ENCODE data around the gene BMF. TPM values are rescaled to one million over a fixed set of nuclear protein-coding genes. Genes with fewer than 3 reads are reported as not detected.
A peak's percentile ranks its signal among the peaks of the same experiment; 100 is the strongest.

Gene BMF
- total and polyA plus RNA-seq, 3 donors from 2014 or later, result 4.9 to 7.7 (median 6.9) TPM

DNA sequence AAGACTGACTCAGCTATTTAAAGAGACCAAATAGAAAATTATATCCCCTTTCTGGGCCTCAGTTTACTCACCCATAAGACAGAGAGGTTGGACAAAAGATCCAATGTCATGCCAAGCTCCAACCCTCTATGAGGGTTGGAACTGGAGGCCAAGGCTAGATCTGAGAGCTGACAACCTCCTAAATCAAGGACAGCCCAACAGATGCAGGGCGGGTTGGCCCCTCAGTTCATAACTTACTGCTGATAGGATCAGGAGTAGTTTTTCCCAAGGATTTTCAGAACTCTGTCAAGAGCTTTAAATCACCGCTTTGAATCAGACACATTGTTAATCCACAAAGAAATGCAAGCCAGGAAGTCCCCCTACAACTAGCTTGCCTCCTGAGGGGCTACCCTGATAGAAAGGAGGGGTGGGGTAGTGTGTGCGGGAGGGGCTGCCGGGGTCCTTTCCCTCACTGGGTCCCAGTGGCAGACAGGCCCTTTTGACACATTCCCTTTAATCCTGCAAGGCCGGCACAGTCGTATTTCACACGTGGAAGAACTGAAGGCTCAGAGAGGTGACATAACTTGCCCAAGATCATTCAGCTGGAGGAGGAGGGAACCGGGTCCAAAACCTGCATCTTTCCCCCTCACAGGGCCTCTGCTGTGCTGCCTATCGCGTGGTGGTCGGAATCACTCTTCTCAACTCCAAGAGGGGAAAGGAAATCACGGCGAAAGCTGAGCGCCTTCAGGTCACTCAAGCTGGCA is 21.4 kb downstream of the BMF start:
- Histone ChIP-seq H3K4me3 (no peak overlapping the region), H3K9me3 (no peaks in the 10 kb centered on the region), H3K4me1 (peaks cover 33% of the 10 kb centered on the region), H3K27me3 (no peaks in the 10 kb centered on the region), H3K36me3 (ENCODE audit: low read depth, missing control alignments) (no peaks in the 10 kb centered on the region), H3K27ac (no peak overlapping the region)
- intact Hi-C loops (cut with DNase I; ENCODE audit: low total_unique reads), result no loop called here
- TF ChIP-seq, protein P1, sequence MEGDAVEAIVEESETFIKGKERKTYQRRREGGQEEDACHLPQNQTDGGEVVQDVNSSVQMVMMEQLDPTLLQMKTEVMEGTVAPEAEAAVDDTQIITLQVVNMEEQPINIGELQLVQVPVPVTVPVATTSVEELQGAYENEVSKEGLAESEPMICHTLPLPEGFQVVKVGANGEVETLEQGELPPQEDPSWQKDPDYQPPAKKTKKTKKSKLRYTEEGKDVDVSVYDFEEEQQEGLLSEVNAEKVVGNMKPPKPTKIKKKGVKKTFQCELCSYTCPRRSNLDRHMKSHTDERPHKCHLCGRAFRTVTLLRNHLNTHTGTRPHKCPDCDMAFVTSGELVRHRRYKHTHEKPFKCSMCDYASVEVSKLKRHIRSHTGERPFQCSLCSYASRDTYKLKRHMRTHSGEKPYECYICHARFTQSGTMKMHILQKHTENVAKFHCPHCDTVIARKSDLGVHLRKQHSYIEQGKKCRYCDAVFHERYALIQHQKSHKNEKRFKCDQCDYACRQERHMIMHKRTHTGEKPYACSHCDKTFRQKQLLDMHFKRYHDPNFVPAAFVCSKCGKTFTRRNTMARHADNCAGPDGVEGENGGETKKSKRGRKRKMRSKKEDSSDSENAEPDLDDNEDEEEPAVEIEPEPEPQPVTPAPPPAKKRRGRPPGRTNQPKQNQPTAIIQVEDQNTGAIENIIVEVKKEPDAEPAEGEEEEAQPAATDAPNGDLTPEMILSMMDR (IDR thresholded peaks at IDR 0.05), result no peak
- no peak for TF ChIP-seq POLR2A (IDR thresholded peaks at IDR 0.05)
- DNase-seq, result no peak
- 65 to 82% methylated on average over 12 to 14 of the region's 14 CpGs for WGBS, 2 donors

DNA sequence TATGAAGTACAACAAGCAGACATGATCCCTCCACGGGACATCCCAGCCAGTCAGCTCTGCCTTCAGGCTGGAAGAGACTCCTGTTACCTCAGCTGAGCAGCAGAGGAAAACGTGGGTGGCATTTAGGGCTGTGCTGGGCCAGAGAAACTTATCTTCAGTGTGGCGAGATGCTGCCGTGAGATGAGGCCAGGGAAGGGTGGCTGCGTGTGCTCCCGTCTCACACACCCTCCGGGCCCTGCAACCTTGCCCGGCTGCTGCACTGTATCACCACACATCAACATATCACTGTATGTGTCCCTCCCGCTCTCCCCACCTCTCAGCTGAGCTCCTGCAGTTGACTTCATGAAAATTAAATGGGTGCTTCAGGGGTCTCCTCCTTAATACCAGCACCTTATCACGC is 23.4 kb downstream of the BMF start:
- H3K4me1 ChIP-seq, result peaks cover 32% of the 10 kb centered on the region
- H3K4me3 ChIP-seq, result no peak overlapping the region
- TF ChIP-seq, protein P1 (IDR thresholded peaks at IDR 0.05), result no peak
- TF ChIP-seq POLR2A (IDR thresholded peaks at IDR 0.05), result no peak
- no peak overlapping the region for H3K27ac ChIP-seq
- no peaks in the 10 kb centered on the region for H3K36me3 ChIP-seq (ENCODE audit: low read depth, missing control alignments)
- no peaks in the 10 kb centered on the region for H3K9me3 ChIP-seq
- no peak for DNase-seq
- no peaks in the 10 kb centered on the region for H3K27me3 ChIP-seq
- WGBS, 2 donors, result 36 to 61% methylated on average over 10 of the region's 10 CpGs
- intact Hi-C loops (cut with DNase I; ENCODE audit: low total_unique reads), result no loop called here

DNA sequence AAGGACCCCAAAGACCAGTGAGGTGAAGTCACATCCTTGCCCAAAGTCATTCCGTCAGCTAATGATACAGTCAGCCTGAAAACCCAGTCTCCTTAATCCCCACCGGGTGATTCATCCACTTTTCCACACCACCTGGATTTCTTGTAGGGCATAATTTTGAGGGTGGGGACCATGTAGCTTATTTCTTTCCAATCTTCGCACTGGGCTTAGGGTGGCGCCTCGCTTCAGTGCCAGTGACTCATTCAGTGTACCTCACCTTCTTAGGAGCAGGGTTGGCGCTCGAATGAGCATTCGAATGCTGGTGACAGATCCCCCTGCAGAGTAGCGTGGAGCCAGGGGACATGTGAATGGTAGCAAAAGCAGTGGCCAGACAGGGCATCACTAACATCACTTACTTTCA is 24.0 kb downstream of the BMF start:
- WGBS, 2 donors, result 96 to 98% methylated on average over 9 of the region's 9 CpGs
- intact Hi-C loops (cut with DNase I; ENCODE audit: low total_unique reads), result no loop called here

DNA sequence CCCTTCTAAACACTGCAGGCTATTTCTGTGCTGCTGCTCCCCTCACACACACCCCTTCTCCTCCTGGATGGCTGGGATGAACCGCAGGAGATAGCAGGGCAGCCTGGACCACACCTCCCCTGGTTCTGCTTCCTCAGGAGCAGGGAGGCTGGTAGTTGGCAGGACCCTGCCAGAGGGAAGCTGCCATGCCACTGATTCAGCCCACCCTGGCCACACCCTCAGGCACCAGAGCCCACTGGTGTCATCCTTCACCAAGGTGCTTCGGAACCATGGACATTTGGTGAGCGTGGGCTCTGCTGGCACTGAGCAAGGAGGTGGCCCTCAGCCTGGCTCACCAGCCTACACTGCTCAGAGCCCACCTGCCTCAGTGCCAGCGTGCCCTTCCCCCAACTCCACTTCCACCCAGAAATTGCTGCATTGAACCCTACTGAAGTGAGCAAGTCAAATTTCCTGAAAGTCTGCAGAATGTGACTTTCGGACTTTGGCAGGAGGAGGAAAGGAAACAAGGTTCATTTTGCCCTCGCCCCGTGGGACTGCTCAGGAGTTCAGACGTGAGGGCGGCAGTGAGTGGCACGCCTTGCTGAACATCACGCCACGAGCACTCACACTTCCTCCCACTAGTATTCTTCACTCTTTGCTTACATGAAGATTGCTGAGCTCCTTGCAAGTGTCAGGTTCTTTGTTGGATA is 26.3 kb downstream of the BMF start:
- Histone ChIP-seq H3K4me3 (no peak overlapping the region), H3K9me3 (no peaks in the 10 kb centered on the region), H3K36me3 (ENCODE audit: low read depth, missing control alignments) (no peaks in the 10 kb centered on the region), H3K4me1 (peaks cover 18% of the 10 kb centered on the region), H3K27me3 (no peaks in the 10 kb centered on the region), H3K27ac (peak overlapping the region; percentile 81 to 89)
- no peak for DNase-seq
- intact Hi-C loops (cut with DNase I; ENCODE audit: low total_unique reads), result no loop called here
- WGBS, 2 donors, result 57 to 75% methylated on average over 10 to 12 of the region's 12 CpGs
- TF ChIP-seq, protein P1 (IDR thresholded peaks at IDR 0.05), result no peak
- no peak for TF ChIP-seq POLR2A (IDR thresholded peaks at IDR 0.05)

More for the DNA sequence above, 24.0 kb downstream of the BMF start:
- H3K4me1 ChIP-seq, result peaks cover 32% of the 10 kb centered on the region
- no peak overlapping the region for H3K27ac ChIP-seq
- H3K9me3 ChIP-seq, result no peaks in the 10 kb centered on the region
- no peaks in the 10 kb centered on the region for H3K27me3 ChIP-seq
- no peaks in the 10 kb centered on the region for H3K36me3 ChIP-seq (ENCODE audit: low read depth, missing control alignments)
- H3K4me3 ChIP-seq, result no peak overlapping the region
- DNase-seq, result no peak
- no peak for TF ChIP-seq POLR2A (IDR thresholded peaks at IDR 0.05)
- TF ChIP-seq, protein P1 (IDR thresholded peaks at IDR 0.05), result no peak

Data from testis (tissue), 3 donors.